ENCODE measurements around the gene ENTR1. TPM values are rescaled to one million over a fixed set of nuclear protein-coding genes. Genes with fewer than 3 reads are reported as not detected.

Gene ENTR1
- 36.5 and 37.6 TPM in 2 replicates for total RNA-seq

DNA sequence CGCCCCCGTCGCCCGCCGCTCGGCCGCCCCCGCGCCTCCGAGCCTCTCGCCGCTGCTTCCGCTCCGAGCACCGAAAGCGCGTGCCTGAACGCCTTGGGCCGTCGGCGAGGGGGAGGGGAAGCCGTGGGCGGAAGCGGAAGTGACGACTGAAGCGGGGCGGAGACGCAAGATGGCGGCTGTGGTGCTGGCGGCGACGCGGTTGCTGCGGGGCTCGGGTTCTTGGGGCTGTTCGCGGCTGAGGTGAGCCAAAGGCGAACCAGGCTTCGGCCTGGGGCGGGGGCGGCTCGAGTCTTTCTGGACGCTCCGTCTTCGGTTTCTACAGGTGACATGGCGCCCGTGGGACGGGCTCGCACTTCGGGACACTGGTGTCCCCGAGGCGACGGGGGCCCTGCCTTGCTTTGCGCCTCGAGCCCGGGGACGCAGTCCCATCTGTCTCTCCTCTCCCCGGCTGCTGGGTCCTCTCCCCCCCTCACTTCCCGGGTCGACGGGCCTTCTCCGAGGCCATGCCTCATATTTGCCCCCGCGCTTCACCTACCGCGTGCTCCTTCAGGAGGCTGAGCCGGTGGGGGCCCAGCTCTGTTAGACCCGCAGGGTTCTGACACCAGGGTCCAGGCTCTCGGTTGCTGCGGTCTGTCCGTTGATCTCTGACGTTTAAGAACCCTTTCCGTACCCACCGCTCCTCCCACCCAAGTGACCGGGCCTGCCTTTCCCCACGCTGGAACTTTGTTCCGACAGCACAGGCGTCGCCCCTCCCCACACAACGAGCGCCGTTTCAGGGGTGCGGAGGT, at the start of gene ENTR1, which contains the start of gene PMPCA:
TSS of gene ENTR1 (minus strand) at position 115 of the 788 bp plus-strand sequence. CDS start 217 bp downstream, outside the sequence.
TSS of gene PMPCA (plus strand) at position 159 of the 788 bp plus-strand sequence. CDS start at position 170, 11 bp downstream.

DNA sequence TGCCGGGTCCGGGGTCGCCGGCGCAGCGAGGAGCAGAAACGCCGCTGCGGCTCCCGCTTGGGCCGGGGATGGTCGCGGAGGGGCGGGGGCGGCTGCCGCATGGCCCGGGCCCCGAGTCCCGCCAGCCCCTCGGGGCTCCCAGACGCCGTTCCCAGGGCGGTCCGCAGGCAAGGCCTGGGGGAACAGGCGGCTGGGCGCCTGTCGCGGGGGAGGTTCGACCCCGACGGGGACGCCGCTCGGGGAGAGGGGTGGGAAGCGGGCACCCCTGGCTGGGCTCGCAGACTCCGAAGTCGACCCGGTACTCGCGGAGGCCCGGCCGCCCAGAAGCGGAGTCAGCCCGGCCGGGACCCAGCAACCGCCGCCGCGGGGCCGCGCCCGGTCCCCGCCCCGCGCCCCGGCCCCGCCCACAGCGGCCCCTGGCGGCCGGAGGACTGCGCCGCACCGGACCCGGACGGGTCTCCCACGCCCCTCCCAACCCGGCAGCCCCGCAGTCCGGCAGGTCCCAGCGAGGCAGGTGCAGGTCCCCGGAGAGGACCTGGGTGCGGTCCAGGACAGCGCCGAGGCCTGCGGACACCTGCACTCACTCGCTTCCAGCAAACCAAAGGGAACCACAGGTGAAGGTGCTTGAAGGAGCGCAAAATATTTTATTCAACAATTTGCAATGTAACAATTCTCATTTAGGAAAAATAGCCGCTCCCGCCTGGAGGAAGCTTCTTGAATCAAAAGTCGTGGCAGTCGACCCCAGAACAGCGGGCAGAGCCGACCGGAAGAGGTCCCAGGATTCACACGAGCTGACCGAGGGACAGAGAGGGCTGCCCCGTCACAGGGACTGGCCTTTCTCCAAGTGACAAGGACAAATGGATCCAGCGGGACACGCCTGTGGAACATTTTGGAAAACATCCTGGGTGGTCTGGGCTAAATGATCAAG, 29.3 kb upstream of the ENTR1 start, which contains the start of gene INPP5E:
TSS of gene INPP5E (minus strand) at position 365 of the 928 bp plus-strand sequence. CDS start 426 bp downstream, outside the sequence.

DNA sequence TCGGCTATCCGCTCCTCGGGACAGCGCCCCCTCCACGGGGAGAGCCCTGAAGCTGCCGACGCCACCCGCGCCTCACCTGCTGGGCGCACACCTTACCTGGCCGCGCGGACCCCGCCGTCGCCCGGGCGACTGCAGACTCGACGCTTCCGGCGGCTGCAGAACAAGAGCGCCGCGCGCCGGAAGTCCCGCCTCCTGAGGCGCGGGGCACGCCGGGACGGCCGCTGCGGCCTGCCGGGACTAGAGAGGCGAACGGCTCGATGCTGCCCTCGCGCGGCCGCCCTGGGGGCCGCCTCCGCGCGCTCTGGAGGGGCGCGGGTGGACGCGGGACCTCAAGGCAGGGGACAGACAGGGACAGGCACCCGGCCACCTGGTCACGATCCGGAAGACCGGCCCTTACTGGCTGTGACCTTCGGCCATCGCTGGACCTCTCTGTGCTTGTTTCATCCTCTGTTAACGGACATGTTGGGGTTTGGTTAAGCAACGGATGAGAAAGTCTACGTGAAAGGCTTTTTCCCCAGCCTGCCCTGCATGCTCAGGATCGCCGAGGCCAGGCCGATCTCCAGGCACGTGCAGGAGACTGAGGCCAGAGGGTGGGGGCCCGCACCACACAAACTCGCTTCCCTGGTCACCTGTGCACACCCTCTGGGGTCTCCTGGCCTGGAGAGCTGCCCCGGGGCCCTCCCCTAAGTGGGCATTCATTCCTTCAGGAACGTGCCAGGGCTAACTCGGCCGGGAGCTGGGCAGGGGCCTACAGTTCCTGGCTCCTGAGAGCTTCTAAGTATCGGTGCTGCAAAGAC, 10.2 kb downstream of the ENTR1 start, which contains the start of gene SNAPC4:
TSS of gene SNAPC4 (minus strand) at position 133 of the 797 bp plus-strand sequence. CDS start 1,742 bp downstream, outside the sequence.

DNA sequence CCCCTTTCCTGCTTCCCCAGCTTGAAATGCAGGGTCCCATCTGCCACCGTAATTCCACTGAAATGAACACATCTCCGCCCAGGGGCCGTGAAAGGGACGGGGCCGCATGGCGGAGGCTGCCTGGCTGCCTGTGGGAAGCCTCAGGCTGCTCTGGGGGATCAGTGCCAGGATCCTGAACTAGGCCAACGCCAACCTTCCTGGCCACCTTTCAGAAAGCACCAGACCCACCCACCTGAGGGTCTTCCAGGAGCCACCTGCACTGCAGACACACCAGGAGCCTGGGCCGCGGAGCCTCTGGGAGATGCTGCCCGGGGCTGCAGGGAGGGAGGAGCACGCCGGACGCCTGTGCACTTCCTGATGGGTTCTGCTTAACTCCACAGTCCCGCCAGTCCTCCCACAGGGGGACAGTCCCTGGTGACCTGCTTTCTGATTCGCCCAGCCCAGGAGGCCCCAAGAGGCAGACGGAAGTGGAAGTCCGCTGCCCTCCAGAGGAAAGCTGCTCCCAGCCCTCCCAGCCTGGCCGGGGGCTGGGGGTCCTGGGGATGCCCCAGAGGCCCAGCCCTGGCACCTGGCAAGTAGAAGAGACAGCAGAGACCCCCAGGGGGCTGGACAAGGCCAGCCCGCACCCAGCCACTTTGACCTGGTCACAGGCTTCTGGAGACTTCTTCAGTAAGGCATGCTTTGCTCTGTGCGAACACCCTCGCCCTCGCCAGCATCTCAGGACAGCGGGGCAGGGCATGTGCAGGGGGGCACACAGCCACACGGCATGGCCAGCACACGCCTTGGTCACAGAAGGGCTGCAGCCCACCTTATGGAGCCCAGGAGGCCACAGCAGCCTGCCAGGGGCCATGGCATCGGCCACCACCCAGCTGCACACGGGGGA, 36.9 kb downstream of the ENTR1 start, which contains the start of gene CARD9:
TSS of gene CARD9 (minus strand) at position 370 of the 883 bp plus-strand sequence. CDS start 1,591 bp downstream, outside the sequence.

DNA sequence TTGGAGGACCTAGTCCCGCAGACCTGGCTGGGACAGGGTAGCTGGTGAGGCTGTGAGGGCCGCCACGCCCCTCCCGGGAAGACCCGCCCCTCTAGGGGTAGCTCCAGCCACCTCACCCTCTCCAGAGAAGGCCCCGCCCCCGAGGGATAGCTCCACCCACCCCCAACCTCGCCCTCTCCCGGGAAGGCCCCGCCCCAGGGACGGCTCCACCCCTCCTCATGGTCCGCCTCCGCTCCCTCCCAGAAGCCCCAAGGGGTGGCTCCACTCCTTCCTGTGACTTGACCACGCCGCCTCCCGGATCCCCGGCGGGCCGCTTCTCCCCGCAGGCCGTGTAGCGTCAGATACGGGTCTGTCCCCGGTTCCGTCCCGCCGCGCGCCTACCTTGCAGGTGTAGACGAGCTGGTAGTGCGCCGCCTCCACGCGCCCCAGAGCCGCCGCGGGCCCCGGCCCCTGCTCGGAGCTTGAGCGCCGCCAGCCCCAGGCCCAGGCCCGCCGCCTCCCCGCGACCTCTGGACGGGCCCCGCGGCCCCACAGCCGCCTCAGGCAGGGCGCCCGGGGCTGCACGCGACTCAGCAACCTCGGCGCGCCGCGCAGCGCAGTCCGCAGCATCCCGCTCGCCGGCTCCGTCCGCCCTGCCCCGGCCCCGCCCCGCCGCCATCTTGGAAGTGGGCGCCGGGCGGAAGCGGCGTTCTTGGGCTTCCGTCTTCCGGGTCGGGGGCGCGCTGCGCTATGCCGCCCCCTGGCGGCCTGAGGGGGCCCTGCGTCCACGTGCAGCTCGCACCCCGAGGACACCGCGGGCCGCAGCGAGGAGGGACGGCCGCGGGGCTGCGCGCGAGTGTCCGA, 47.1 kb downstream of the ENTR1 start, which contains the start of gene DNLZ:
TSS of gene DNLZ (minus strand) at position 639 of the 843 bp plus-strand sequence. CDS start at position 609, 30 bp downstream.

Other genes with a start within 250 kb of the ENTR1 start
- gene LHX3, start 205.5 kb downstream of the ENTR1 start, total RNA-seq, result not detected in 2 replicates
- gene QSOX2, start 164.8 kb downstream of the ENTR1 start, total RNA-seq, result 14.4 and 15.1 TPM in 2 replicates
- not detected in 2 replicates for gene CCDC187, start 106.5 kb downstream of the ENTR1 start, total RNA-seq
- 29.6 and 47.4 TPM in 2 replicates for gene GPSM1, start 83.1 kb downstream of the ENTR1 start, total RNA-seq
- gene DNLZ, start 46.9 kb downstream of the ENTR1 start, total RNA-seq, result 9.0 and 10.8 TPM in 2 replicates
- gene CARD9, start 36.9 kb downstream of the ENTR1 start, total RNA-seq, result 0.57 and 0.65 TPM in 2 replicates
- gene SNAPC4, start 10.4 kb downstream of the ENTR1 start, total RNA-seq, result 19.5 and 25.8 TPM in 2 replicates
- 55.5 and 60.7 TPM in 2 replicates for gene PMPCA, start within 50 bp of the ENTR1 start, total RNA-seq
- 15.3 and 16.3 TPM in 2 replicates for gene INPP5E, start 29.2 kb upstream of the ENTR1 start, total RNA-seq
- gene SEC16A, start 72.4 kb upstream of the ENTR1 start, total RNA-seq, result 45.2 and 54.9 TPM in 2 replicates
- 128 and 200 TPM in 2 replicates for gene NOTCH1, start 135.4 kb upstream of the ENTR1 start, total RNA-seq

Data from vein endothelial cell (primary cell).